ENCODE results near the gene PRSS21. TPM values are rescaled to one million over a fixed set of nuclear protein-coding genes. Genes with fewer than 3 reads are reported as not detected.

Gene PRSS21
- total RNA-seq, 2 donors from 2014 or later: 1.1 to 2.6 TPM

DNA sequence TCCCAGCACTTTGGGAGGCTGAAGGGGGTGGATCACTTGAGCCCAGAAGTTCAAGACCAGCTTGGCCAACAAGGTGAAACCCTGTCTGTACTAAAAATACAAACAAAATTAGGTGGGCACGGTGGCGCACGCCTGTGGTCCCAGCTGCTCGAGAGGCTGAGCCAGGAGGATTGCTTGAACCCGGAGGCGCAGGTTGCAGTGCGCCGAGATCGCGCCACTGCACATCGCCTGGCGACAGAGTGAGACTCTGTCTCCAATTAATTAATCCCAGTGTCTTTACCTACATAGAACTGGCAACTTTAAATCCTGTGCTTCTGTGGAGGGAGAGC lies 38.4 kb upstream of the PRSS21 start:
- peaks cover 6% of the 10 kb centered on the region for H3K4me1 ChIP-seq
- no peak overlapping the region for H3K4me3 ChIP-seq
- TF ChIP-seq, protein P1, sequence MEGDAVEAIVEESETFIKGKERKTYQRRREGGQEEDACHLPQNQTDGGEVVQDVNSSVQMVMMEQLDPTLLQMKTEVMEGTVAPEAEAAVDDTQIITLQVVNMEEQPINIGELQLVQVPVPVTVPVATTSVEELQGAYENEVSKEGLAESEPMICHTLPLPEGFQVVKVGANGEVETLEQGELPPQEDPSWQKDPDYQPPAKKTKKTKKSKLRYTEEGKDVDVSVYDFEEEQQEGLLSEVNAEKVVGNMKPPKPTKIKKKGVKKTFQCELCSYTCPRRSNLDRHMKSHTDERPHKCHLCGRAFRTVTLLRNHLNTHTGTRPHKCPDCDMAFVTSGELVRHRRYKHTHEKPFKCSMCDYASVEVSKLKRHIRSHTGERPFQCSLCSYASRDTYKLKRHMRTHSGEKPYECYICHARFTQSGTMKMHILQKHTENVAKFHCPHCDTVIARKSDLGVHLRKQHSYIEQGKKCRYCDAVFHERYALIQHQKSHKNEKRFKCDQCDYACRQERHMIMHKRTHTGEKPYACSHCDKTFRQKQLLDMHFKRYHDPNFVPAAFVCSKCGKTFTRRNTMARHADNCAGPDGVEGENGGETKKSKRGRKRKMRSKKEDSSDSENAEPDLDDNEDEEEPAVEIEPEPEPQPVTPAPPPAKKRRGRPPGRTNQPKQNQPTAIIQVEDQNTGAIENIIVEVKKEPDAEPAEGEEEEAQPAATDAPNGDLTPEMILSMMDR (IDR thresholded peaks at IDR 0.05): no peak
- H3K9ac ChIP-seq (ENCODE audit: low read depth in 2 of 2, low read length in 2 of 2): peak overlapping the region in 1 of 2 donors; percentile 100
- H3K9me3 ChIP-seq: no peaks in the 10 kb centered on the region
- peak overlapping the region; percentile 96 for H3K27ac ChIP-seq
- intact Hi-C loops (cut with DNase I): no loop called here
- peaks cover 3% of the 10 kb centered on the region for H3K36me3 ChIP-seq
- no peak for DNase-seq
- H3K27me3 ChIP-seq: no peaks in the 10 kb centered on the region

GRCh38 chr16:2779151-2779920 lies 37.7 kb upstream of the PRSS21 start:
- Histone ChIP-seq H3K9ac (ENCODE audit: low read depth in 2 of 2, low read length in 2 of 2) (no peak overlapping the region), H3K36me3 (peaks cover under 1% of the 10 kb centered on the region), H3K27ac (no peak overlapping the region), H3K9me3 (no peaks in the 10 kb centered on the region), H3K4me3 (no peak overlapping the region), H3K27me3 (no peaks in the 10 kb centered on the region), H3K4me1 (peaks cover 6% of the 10 kb centered on the region)
- TF ChIP-seq, protein P1 (IDR thresholded peaks at IDR 0.05): no peak
- intact Hi-C loops (cut with DNase I): no loop called here
- no peak for DNase-seq

DNA sequence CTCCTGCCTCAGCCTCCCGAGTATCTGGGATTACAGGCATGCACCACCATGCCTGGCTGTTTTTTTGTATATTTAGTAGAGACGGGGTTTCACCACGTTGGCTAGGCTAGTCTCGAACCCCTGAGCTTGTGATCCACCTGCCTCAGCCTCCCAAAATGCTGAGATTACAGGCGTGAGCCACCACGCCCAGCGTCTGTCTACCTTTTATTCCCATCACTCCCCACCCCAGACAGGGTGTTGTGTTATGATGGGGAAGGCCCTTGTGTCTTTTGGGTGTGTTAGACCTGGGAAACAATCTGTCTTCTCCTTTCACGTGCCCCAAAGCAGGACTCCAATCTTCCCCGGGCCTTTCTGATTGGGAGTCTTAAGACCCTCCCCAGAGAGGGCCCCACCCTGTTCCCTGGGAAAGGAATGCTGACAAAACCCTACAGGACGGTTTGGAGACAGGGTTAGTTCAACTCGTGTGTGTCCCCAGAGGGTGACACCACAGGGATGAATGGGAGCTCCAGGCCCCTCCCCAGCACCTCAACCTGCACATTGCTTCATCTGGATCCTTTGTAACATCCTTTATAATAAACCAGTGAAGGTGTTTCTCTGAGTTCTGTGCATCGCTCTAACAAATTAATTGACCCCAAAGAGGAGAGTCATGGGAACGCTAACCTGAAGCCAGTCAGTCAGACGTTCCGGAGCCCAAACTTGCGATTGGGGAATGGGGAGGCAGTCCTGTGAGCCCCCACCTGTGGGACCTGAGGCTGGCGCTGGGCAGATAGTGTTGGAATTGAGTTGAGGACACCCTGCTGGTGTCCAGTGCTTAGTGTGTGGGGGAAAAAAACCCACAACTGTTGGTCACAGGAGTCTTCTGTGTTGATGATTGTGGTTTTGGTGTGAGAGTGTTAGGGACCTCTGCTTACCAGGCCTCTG lies 36.8 kb upstream of the PRSS21 start:
- no peaks in the 10 kb centered on the region for H3K36me3 ChIP-seq
- H3K27ac ChIP-seq: no peak overlapping the region
- H3K9ac ChIP-seq (ENCODE audit: low read depth in 2 of 2, low read length in 2 of 2): no peak overlapping the region
- H3K27me3 ChIP-seq: peaks cover 1% of the 10 kb centered on the region
- TF ChIP-seq, protein P1 (IDR thresholded peaks at IDR 0.05): no peak
- DNase-seq: no peak
- peaks cover 6% of the 10 kb centered on the region for H3K4me1 ChIP-seq
- intact Hi-C loops (cut with DNase I): no loop called here
- no peak overlapping the region for H3K4me3 ChIP-seq
- H3K9me3 ChIP-seq: no peaks in the 10 kb centered on the region

DNA sequence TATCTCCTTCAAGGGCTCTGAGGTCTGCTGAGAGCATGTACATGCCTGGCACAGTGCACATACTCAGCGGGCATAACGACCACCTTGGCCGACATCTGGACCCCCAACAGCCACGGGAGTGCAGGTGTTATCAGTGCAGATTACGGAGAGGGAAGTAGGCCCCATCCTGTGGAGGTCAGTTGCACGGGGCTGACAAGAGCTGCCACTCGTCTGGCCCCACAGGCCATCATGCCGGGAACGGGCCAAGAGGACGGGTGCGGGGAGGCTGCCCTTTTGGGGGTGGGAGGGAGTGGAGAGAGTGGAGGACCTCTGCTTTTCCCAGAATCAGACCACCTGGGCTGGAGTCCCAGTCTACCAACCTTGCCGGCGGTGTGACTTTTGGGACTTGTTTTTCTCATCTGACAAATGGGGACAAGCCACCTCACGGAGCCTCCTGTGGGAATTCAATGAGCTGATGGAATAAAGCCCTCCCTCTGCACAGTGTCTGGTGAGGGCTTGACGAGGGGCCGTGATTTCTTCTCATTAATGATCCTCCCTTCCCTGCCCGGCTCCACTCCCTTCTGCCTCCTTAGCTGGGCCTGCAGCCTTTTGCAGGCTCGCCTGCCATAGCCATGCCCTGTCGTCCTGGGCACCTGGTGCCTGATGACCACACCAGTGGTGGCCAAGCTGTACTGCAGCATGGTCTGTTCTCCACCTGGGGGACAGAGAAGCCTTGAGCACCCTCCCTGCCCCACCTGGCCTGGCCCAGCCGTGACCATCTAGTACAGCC lies 34.3 kb upstream of the PRSS21 start:
- Histone ChIP-seq H3K4me3 (no peak overlapping the region), H3K9me3 (no peaks in the 10 kb centered on the region), H3K36me3 (no peaks in the 10 kb centered on the region), H3K4me1 (peaks cover 6% of the 10 kb centered on the region), H3K27me3 (peaks cover 13% of the 10 kb centered on the region), H3K9ac (ENCODE audit: low read depth in 2 of 2, low read length in 2 of 2) (no peak overlapping the region), H3K27ac (no peak overlapping the region)
- TF ChIP-seq, protein P1 (IDR thresholded peaks at IDR 0.05): no peak
- intact Hi-C loops (cut with DNase I): no loop called here
- no peak for DNase-seq

All from colonic mucosa (tissue), 4 donors.